HK-2 (cell line): ENCODE data around the gene M1AP.
"Not testable (repeated sequence)": the region's sequence is repeated elsewhere in the genome, so short reads cannot be mapped to it uniquely, and the experiment has no call there.

Experiments used
- DNase-seq: peaks from one replicate; pipeline ENCODE4 v3.0.0-alpha.2; 2018; ENCODE audit not compliant: unreplicated experiment

Gene M1AP

GRCh38 chr2:74653589-74653984 lies 5.5 kb upstream of the M1AP start:
- no peak for DNase-seq

GRCh38 chr2:74646834-74647482 lies 1.2 kb downstream of the M1AP start:
- DNase-seq: no peak

GRCh38 chr2:74646201-74646600 lies 1.9 kb downstream of the M1AP start:
- DNase-seq: no peak

- no peak for DNase-seq
Observed at GRCh38 chr2:74645344-74645743, 2.8 kb downstream of the M1AP start.

GRCh38 chr2:74639550-74639949 lies 8.6 kb downstream of the M1AP start:
- DNase-seq: no peak

GRCh38 chr2:74632939-74633312 lies 15.2 kb downstream of the M1AP start:
- no peak for DNase-seq

- no peak for DNase-seq
Observed at GRCh38 chr2:74632209-74632938, 15.8 kb downstream of the M1AP start.

- DNase-seq: not testable (repeated sequence)
Observed at GRCh38 chr2:74630454-74630853, 17.7 kb downstream of the M1AP start.

GRCh38 chr2:74628538-74629105 lies 19.5 kb downstream of the M1AP start:
- no peak for DNase-seq

GRCh38 chr2:74625658-74626425 lies 22.3 kb downstream of the M1AP start:
- DNase-seq: no peak

GRCh38 chr2:74620671-74621070 lies 27.5 kb downstream of the M1AP start:
- DNase-seq: no peak

- DNase-seq: no peak
Observed at GRCh38 chr2:74619651-74620297, 28.4 kb downstream of the M1AP start.

- no peak for DNase-seq
Observed at GRCh38 chr2:74618410-74619083, 29.6 kb downstream of the M1AP start.

- DNase-seq: no peak
Observed at GRCh38 chr2:74617122-74617521, 31.0 kb downstream of the M1AP start.

GRCh38 chr2:74606927-74607326 lies 41.2 kb downstream of the M1AP start:
- no peak for DNase-seq

GRCh38 chr2:74603282-74604000 lies 44.7 kb downstream of the M1AP start:
- DNase-seq: no peak

- DNase-seq: no peak
Observed at GRCh38 chr2:74602586-74603281, 45.4 kb downstream of the M1AP start.

GRCh38 chr2:74599676-74600075 lies 48.5 kb downstream of the M1AP start:
- DNase-seq: no peak

GRCh38 chr2:74597410-74597809 lies 50.7 kb downstream of the M1AP start:
- DNase-seq: no peak

GRCh38 chr2:74596584-74596983 lies 51.5 kb downstream of the M1AP start:
- DNase-seq: no peak
